NOMO-1 (cell line): ENCODE results near the gene RNF19B.
A peak's percentile ranks its signal among the peaks of the same experiment; 100 is the strongest.
"Not testable (repeated sequence)": the region's sequence is repeated elsewhere in the genome, so short reads cannot be mapped to it uniquely, and the experiment has no call there.

Experiments used
- DNase-seq, 2 experiments: peaks; one replicate each; lab custom pipeline; 2025; ENCODE audit not compliant: unreplicated experiment in 2 of 2; lab: John Stamatoyannopoulos, UW

RNF19B gene

GRCh38 chr1:32964461-32965250, at the start of gene RNF19B:
TSS of gene RNF19B (minus strand) at chr1:32964809. CDS start at chr1:32964685, 124 bp downstream.
- DNase-seq, result peak; percentile 93 to 96

DNA sequence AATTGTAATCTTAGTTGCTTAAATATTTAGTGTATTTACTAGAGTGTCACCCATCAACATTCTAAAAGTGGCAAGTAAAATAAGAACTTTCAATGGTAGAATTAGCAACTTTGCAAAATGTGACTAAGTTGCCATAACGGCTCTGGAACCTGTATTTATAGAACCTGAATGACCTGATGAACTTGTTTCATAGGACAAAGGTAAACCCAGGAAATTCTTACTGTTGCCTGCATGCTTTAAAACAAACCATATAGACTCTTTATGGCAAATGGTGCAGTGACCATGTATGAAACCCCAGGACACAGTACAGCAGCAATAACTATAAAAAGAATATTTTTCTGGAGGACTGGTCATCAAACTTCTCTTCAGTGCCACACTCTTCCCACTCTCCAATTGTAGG, 49.2 kb upstream of the RNF19B start:
- DNase-seq, result no peak

DNA sequence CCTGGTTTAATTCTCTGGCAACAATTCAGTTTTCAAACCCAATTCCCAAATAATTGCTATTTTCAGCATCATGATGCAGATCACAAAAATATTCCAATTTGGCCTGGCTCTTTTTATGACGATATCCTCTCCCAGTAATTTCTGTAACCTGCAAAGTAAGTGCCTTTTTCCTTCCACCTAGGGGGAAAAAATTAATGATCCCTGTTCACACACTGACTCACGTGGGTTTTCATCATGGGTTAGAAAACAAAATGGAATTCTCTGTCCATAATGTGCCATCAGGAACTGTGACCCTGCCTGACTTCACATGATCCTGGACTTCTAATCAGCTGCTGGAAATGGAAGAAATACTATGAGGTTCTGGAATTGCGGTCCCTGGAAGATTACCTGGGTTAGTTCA, 47.6 kb upstream of the RNF19B start:
- no peak for DNase-seq

- DNase-seq, result no peak
Observed at GRCh38 chr1:33010932-33011731, 46.5 kb upstream of the RNF19B start.

GRCh38 chr1:33009561-33009960, 45.0 kb upstream of the RNF19B start:
- DNase-seq, result no peak

DNA sequence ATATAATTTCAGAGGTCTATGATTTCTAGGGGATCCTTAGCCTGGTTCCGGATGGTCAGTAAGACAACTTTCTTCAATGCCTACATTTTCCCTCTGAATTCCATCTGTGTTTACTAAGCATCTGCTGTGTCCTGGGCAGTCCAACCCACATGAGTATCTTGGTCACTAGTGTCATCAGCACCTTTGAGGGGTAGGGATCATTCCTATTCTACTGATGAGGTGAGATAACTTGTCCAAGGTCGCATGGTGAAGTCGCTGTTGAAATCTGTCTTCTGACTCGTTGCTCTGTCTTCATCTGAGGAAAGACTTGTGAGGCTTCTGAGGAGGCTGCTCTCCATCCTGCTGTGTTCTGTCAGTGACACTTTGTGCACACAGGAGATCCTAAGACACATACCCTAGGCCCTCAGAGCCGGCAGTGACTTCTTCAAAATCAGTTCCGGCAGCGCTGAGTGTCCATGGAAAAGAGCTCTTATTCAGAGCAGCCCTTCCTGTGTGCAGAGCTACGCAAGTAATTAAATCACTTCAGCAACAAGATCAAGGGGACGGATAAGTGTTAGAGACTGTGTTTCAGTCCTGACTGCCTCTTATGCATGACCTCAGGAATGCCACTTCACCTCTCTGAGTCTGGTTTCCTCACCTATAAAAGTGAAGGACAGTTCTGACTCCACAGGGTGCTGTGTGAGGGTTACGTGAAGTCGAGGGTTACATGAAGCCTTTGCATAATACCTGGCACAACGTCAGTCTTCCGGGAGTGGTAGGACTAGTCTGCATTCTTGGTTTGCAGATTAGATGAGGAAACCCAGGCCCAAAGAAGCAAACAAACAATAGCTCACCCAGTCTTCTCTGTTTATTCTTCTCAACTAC, 43.7 kb upstream of the RNF19B start:
- no peak for DNase-seq

DNA sequence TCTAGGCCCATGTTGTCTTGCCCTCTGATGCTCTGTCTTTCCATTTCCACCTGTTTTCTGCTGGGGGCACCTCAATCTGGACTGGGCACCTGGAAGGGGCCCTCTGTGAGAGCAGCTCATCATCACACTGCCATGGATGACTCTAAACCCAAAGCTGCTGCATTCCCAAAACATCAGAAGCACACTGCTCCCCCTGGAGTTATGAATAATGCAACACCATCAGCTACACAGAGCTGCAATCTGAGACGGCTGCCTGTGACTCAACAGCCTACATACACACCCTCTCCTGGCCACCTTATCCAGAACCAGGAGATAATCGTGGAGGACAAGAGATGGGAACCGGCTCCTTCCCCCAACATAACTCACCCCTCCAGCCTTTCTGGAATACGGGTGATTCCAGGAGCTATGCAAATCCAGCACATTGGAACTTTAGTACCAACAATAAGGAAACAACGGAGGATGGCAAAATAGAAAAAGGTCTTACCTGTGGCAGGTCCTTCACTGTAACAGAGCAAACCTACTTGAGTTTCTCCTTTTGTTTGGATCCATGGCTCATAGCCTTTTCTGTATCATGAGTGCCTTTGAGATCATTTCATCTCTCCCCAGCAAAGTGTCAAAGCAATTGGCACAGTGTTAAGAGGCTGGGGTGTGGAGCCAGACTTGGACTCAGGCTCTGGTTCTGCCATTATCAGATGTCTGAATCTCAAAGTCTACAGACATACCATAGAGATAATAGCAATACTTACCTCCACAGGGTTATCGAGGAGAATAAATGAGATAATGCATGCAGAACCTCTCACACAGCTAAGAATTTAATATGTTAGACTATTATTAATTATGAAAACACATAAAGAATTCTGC, 42.8 kb upstream of the RNF19B start:
- no peak for DNase-seq

GRCh38 chr1:33005838-33006421, 41.3 kb upstream of the RNF19B start:
- DNase-seq, result no peak

- DNase-seq, result no peak
Observed at GRCh38 chr1:33005117-33005837, 40.7 kb upstream of the RNF19B start.

- no peak for DNase-seq
Observed at GRCh38 chr1:33004613-33005012, 40.0 kb upstream of the RNF19B start.

- no peak for DNase-seq
Observed at GRCh38 chr1:33003657-33004056, 39.0 kb upstream of the RNF19B start.

DNA sequence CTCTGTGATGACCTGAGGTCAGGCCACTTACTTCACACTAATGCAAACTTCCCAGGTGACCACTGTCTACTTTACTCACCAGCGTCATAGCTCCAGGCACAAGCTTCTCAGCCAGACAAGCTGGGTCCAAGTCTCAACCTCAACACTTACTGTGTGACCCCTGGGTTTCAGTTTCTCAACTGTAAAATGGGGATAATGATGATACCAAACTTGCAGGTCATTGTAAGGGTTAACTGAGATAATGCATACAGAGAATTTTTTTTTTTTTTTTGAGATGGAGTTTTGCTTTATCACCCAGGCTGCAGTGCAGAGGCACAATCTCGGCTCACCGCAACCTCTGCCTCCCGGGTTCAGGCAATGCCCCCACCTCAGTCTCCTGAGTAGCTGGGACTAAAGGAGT, 37.4 kb upstream of the RNF19B start:
- no peak for DNase-seq

DNA sequence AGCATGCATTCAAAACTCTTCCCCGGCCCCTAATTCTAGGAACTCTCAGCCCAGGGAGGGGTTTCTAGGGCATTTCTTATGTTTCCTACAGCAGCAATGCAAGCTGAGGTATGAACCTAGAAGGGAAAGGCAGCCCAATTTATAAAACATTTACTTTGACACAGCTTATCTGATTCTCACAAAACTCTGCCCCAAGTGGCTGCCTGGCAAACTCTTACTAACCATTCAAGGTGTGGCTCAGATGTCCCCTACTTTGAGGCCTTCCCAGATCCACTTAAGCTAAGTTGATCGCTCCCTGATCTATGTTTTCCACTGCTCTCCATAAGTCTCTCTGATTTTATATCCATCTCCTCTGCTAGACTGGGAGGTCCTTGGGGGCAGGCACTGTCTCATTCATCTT, 36.7 kb upstream of the RNF19B start:
- peak in 1 of 2 experiments; percentile 22 for DNase-seq

DNA sequence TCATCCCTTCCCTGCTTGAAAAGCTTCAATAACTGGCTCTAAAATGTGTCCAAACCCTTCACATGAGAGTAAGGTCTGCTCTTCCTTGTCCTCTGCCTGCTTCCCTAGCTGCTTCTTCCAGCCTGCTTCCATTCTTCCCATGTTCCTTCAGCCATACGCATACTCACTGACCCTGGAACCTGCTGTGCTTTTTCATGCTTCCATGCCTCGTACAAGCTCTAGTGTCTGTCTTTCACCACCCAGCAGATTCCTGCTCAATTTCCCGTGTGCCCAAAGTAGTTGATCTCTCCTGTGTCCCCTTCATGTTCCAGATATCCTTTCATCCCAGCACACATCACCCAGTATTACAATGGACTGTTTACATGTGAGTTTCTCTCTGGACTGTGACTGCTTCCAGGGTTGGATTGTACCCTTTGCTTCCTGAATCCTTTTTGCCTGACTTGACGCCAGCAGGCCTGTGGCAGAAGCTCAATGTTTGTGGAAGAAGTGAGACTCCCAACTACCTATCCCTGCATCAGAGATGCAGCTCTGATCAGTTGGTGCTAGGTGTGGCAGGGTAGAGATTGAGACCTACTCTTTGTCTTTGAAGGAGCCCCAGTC, 35.9 kb upstream of the RNF19B start:
- DNase-seq, result no peak

DNA sequence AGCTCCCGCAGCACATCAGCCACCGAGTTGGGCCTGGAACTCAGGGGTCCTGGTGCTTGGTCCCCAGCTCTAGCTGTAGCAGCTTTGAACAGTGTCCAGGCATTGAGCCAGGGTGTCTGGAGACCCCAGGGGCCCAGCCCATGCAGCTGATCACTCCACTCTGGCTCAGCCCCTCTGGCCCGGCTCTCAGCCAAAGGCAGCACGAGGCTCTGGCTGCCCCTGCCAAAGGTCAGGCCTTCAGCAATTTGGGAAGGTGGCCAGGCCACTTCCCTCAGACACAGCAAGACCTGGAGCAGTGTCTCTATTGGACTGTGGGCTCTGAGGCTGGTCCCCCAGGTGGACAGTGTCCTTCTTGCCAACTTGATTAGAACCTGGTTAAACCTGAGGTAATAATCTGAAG, 34.4 kb upstream of the RNF19B start:
- DNase-seq, result no peak

- DNase-seq, result peak; percentile 25 to 51
Observed at GRCh38 chr1:32998064-32998463, 33.5 kb upstream of the RNF19B start.

DNA sequence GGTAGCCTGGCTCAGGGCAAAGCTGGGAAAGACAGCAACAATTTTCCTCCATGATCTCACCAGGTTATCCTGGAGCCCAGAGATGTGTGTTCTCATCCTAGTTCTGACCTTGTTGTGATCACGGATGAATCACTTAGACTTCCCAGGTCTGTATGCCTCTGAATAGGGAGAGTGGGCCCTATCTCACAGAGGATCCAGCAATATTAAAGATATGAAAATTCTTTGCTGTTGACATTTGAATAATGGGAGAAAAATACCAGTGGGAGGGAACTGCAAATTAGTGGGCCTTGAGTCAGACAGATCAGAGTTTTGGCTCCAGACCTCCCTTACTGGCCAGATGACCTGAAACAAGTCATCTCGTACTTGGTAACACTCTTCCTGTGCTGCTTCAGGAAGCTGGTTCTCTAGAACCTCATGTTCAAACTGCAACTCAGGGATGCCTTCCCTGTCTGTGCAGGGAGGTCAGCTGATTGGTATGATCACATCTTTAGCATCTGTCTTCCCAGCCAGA, 32.8 kb upstream of the RNF19B start:
- no peak for DNase-seq

DNA sequence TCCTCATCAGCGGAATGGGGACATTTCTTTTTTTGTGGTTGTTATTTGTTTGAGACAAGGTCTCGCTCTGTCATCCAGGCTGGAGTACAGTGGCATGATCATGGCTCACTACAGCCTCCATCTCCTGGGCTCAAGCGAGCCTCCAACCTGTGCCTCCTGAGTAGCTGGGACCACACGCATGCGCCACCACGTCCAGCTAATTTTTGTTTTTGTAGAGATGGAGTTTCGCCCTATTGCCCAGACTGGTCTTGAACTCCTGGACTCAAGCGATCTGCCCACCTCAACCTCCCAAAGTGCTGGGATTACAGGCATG, 28.7 kb upstream of the RNF19B start:
- DNase-seq, result not testable (repeated sequence)
